MCF 10A (cell line): ENCODE measurements around the gene CDIP1. TPM values are rescaled to one million over a fixed set of nuclear protein-coding genes. Genes with fewer than 3 reads are reported as not detected.
A peak's percentile ranks its signal among the peaks of the same experiment; 100 is the strongest.

Experiments
- Bru-seq: library from RNA; stranded (reverse); fragments of 400-500 nt; gene quantifications from one replicate; lab custom pipeline; 2021; lab: Mats Ljungman, UMichigan
- BruChase-seq, 2 experiments: library from RNA; stranded (reverse); fragments of 400-500 nt; gene quantifications; one replicate each; lab custom pipeline; 2021; lab: Mats Ljungman, UMichigan
- BruUV-seq: library from RNA; stranded (reverse); fragments of 400-500 nt; replicated peaks from 2 replicates; lab custom pipeline; 2021; lab: Mats Ljungman, UMichigan
- CTCF ChIA-PET: fragments of 300-600 bp; sonication (Branson Sonifier 250); formaldehyde crosslinking; extraction: SDS; loops from one replicate; lab custom pipeline; 2021; ENCODE audit warnings: antibody characterized with exemption, inconsistent platforms; lab: Yijun Ruan, JAX
- POLR2A ChIA-PET: fragments of 300-600, 350-650 bp; sonication (Branson Sonifier 250); formaldehyde crosslinking; extraction: SDS; loops from one replicate; lab custom pipeline; 2020; ENCODE audit warnings: antibody characterized with exemption, inconsistent platforms; lab: Yijun Ruan, JAX
- DNase-seq: peaks from one replicate; pipeline ENCODE4 v3.0.0-alpha.2; 2018; ENCODE audit not compliant: unreplicated experiment
- H3K27ac Mint-ChIP-seq: one replicate; pipeline ENCODE4 v1.8.0; 2022; ENCODE audit warnings: mild to moderate bottlenecking, low read depth, mixed read lengths; ENCODE audit not compliant: unreplicated experiment
- H3K27me3 Mint-ChIP-seq: one replicate; pipeline ENCODE4 v1.8.0; 2022; ENCODE audit warnings: mixed read lengths; ENCODE audit not compliant: insufficient read depth, unreplicated experiment
- H3K36me3 Mint-ChIP-seq: one replicate; pipeline ENCODE4 v1.8.0; 2022; ENCODE audit warnings: mild to moderate bottlenecking, moderate library complexity, mixed read lengths; ENCODE audit not compliant: insufficient read depth, unreplicated experiment
- H3K4me1 Mint-ChIP-seq: one replicate; pipeline ENCODE4 v1.8.0; 2022; ENCODE audit warnings: mixed read lengths; ENCODE audit not compliant: insufficient read depth, unreplicated experiment
- H3K4me3 Mint-ChIP-seq: one replicate; pipeline ENCODE4 v1.8.0; 2022; ENCODE audit warnings: mild to moderate bottlenecking, moderate library complexity, mixed read lengths; ENCODE audit not compliant: unreplicated experiment
- H3K9me3 Mint-ChIP-seq: one replicate; pipeline ENCODE4 v1.8.0; 2022; ENCODE audit warnings: mixed read lengths; ENCODE audit not compliant: unreplicated experiment
- intact Hi-C: fragments of 100-400 bp; cut with micrococcal nuclease; formaldehyde crosslinking; loops from 2 replicates; pipeline ENCODE4 v1.14.1; 2022
- long read RNA-seq: library from polyadenylated mRNA; stranded (forward); transcript quantifications from one replicate; pipeline ENCODE4 v2.0.0, GENCODE V29; 2022
- total RNA-seq: library from RNA; stranded (reverse); gene quantifications from 2 replicates; pipeline ENCODE4 v1.2.3, GENCODE V29; 2022
- TF ChIP-seq, protein P1 (sequence below): fragments of 200-600 bp; IDR thresholded peaks from one replicate; pipeline ENCODE4 v1.8.0; 2022; ENCODE audit warnings: antibody characterized with exemption, mild to moderate bottlenecking; ENCODE audit not compliant: unreplicated experiment

Gene CDIP1
- 6.0 and 8.0 TPM in 2 replicates for total RNA-seq
- percentile 41 among the genes with signal in this experiment for Bru-seq, nascent RNA
- BruChase-seq, experiment 1, labeled RNA remaining after a 6-hour chase = percentile 44 among the genes with signal in this experiment
- BruChase-seq, experiment 2, labeled RNA remaining after a 2-hour chase = percentile 42 among the genes with signal in this experiment
- long read RNA-seq, transcript CDIP1-209 (6 exons, 2,062 nt) = major isoform, 12 of 29 reads
- long read RNA-seq, partial matches to known transcripts = 0 of 29 reads
- long read RNA-seq, other reads (novel, unspliced or antisense) = 16 of 29 reads

DNA sequence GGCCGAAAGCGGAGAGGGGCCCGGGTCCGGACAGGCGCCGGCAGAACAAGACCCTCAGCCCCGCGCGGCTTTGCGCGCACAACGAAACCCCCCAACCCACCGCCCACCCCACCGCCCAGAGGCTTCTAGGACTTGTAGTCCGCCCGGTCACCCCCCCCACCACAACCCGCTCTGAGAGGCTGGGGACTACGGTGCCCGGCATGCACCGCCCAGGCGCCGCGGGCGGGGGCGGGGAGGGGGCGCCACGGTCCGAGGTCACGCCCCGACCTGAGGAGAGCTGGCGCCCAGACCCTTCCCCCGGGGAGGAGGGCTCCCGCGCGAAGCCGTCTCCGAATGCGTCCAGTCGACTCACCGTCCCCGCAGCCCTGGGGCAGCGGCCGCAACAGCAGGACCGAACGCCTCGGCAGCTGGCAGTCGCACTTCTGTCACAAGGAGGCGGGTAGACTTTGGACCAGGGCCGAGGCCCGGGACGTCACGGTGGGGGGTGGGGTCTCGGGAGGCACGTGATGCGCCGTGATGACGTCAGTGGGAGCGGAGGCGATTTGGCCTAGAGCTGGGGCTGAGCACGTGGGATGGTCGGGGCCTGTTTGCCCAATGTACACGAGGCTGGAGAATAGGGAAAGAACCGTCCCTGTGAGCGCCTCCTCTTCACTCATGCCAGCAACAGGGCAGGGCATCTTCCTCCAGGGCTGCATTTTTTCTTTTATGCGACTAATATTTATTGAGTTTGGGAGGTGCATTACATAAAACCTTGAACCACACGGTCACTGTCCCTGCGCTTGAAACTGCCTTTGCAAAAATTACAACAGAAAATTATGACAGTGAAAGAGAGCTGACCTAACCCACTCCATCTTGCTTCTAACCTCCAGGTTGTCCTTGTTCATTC is at the start of gene CDIP1:
Gene CDIP1, minus strand, starts transcription at position 424 of the 886 bp plus-strand sequence. CDS start 24,643 bp downstream, outside the sequence.
- Mint-ChIP-seq H3K4me3 (peak within 1 kb of the TSS; percentile 65), H3K27me3 (no peaks in the 10 kb centered on the region), H3K4me1 (no peaks in the 10 kb centered on the region), H3K9me3 (peaks cover 8% of the 10 kb centered on the region), H3K36me3 (peaks cover 6% of the 10 kb centered on the region), H3K27ac (peak within 1 kb of the TSS; percentile 49)
- BruUV-seq = no TSS peak
- ChIA-PET POLR2A (interaction anchor here (0.6 to 1.8 kb wide), 4 partner anchors 10 to 78 kb away, joined by 3 to 6 read pairs (median 3); partner anchors contain the start of gene HMOX2), CTCF (interaction anchor here (0.6 to 2.0 kb wide), 3 partner anchors 10 to 31 kb away, joined by 3 to 10 read pairs (median 4); no protein-coding TSS in a partner anchor)
- DNase-seq = peak; percentile 85
- TF ChIP-seq, protein P1, sequence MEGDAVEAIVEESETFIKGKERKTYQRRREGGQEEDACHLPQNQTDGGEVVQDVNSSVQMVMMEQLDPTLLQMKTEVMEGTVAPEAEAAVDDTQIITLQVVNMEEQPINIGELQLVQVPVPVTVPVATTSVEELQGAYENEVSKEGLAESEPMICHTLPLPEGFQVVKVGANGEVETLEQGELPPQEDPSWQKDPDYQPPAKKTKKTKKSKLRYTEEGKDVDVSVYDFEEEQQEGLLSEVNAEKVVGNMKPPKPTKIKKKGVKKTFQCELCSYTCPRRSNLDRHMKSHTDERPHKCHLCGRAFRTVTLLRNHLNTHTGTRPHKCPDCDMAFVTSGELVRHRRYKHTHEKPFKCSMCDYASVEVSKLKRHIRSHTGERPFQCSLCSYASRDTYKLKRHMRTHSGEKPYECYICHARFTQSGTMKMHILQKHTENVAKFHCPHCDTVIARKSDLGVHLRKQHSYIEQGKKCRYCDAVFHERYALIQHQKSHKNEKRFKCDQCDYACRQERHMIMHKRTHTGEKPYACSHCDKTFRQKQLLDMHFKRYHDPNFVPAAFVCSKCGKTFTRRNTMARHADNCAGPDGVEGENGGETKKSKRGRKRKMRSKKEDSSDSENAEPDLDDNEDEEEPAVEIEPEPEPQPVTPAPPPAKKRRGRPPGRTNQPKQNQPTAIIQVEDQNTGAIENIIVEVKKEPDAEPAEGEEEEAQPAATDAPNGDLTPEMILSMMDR = no peak
- intact Hi-C loops = no loop called here

DNA sequence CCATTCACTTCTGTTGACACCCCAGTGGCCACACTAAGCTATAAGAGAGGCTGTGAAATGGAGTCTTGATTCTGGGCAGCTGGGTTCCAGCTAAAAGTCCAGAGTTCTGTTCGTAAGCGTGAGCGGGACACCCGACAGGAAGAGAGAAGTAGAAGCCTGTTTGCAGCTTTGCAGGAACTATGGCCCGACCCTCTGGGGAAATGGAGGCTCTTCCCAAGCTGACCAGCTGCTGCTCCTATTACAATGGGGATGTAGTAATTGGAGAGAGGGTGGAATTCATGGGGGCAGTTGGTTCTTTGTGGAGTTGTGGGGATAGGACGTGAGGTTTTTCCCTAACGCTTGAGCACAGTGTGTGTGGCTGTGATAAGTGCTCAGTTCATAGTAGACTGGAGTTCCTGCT is 47.7 kb upstream of the CDIP1 start:
- Mint-ChIP-seq H3K4me3 (no peak overlapping the region), H3K27ac (no peak overlapping the region), H3K27me3 (no peaks in the 10 kb centered on the region), H3K9me3 (no peaks in the 10 kb centered on the region), H3K36me3 (no peaks in the 10 kb centered on the region), H3K4me1 (peaks cover 7% of the 10 kb centered on the region)
- POLR2A ChIA-PET = interaction anchor here (1.5 kb wide), 1 partner anchor 11 kb away, joined by 5 read pairs; no protein-coding TSS in a partner anchor
- TF ChIP-seq, protein P1 = no peak
- no peak for DNase-seq
- intact Hi-C loops = loop anchor here (5.0 kb wide), 1 partner anchor 39 kb away; no protein-coding TSS in a partner anchor
- no TSS peak for BruUV-seq
- CTCF ChIA-PET = interaction anchor here (0.6 to 5.6 kb wide), 33 partner anchors 10 to 411 kb away, joined by 3 to 86 read pairs (median 5); partner anchors contain the start of gene MGRN1

DNA sequence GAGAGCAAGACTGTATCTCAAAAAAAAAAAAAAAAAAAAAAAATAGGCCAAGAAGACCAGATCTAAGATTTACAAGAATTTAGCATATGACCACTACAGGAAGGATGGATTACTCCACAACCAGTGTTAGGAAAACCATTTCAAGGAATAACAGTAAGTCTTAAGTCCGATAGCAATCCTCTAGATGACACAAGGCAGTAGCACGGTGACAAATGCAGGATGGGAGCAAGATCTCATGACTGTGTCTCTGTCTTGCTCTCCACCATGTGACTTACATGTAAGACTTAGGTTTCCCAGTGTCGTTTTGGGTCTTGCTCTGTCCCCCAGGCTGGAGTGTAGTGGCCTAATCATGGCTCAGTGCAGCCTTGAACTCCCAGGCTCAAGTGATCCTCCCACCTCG is 45.3 kb upstream of the CDIP1 start:
- H3K9me3 Mint-ChIP-seq = no peaks in the 10 kb centered on the region
- H3K27me3 Mint-ChIP-seq = no peaks in the 10 kb centered on the region
- DNase-seq = no peak
- H3K27ac Mint-ChIP-seq = no peak overlapping the region
- no peaks in the 10 kb centered on the region for H3K36me3 Mint-ChIP-seq
- intact Hi-C loops = no loop called here
- ChIA-PET CTCF (interaction anchor here (1.2 to 5.6 kb wide), 5 partner anchors 33 to 94 kb away, joined by 4 to 86 read pairs (median 15); partner anchors contain the start of gene MGRN1), POLR2A (no interaction called here)
- peaks cover 18% of the 10 kb centered on the region for H3K4me1 Mint-ChIP-seq
- no peak overlapping the region for H3K4me3 Mint-ChIP-seq
- no TSS peak for BruUV-seq
- TF ChIP-seq, protein P1 = no peak
